ENCODE data around the gene PAX5. TPM values are rescaled to one million over a fixed set of nuclear protein-coding genes. Genes with fewer than 3 reads are reported as not detected.
"Not testable (repeated sequence)": the region's sequence is repeated elsewhere in the genome, so short reads cannot be mapped to it uniquely, and the experiment has no call there.

PAX5 gene
- polyA plus RNA-seq, 3 donors: 0.03 to 0.15 TPM; not detected in 1

DNA sequence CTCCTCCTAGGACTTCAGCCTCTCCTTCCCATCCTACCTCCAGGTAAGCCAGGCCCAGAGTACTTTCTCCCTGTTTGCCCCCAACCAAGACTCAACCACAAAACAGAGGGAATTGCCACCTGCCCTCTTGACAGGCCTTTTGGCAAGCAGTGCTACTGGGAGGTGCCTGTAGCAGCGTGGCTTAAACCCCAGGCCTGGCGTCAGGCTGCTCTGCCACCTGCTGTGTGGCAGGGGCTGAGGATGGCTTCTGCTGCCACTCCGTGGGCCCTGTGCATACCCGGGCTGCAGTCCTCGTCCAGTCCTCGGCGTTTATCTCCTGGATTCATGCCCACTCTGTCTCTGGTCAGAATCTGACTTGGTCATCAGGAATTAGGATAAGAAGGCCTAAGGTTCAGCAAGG, 163.1 kb downstream of the PAX5 start:
- no peak for DNase-seq
- no peaks in the 10 kb centered on the region for H3K9me3 ChIP-seq (replicated peaks in 1 of 2; ENCODE audit: control insufficient read depth in 1 of 2, insufficient read depth in 1 of 2, low read length in 2 of 2)
- intact Hi-C loops (cut with micrococcal nuclease): no loop called here
- Mint-ChIP-seq H3K36me3 (no peaks in the 10 kb centered on the region), H3K4me1 (peaks cover 2% of the 10 kb centered on the region), H3K27me3 (ENCODE audit: low read depth in 3 of 3) (peaks cover 5 to 11% (median 10%) of the 10 kb centered on the region in 3 donors), H3K9me3 (peaks cover 0 to 6% (median 0%) of the 10 kb centered on the region in 7 donors), H3K4me3 (no peak overlapping the region), H3K27ac (no peak overlapping the region)
- 67% methylated on average over 7 of the region's 7 CpGs for WGBS (ENCODE audit: insufficient coverage)
- H3K4me3 ChIP-seq (replicated peaks in 1 of 3; ENCODE audit: low read depth in 2 of 3, low read length in 3 of 3): no peak overlapping the region
- no peaks in the 10 kb centered on the region for H3K4me1 ChIP-seq (ENCODE audit: control insufficient read depth in 1 of 2, insufficient read depth in 2 of 2, low read length in 2 of 2)
- no peak overlapping the region for H3K27ac ChIP-seq (ENCODE audit: low read depth in 1 of 2, low read length in 2 of 2)
- H3K36me3 ChIP-seq (replicated peaks in 1 of 2; ENCODE audit: control insufficient read depth in 1 of 2, insufficient read depth in 2 of 2, low read length in 2 of 2): no peaks in the 10 kb centered on the region
- no peak overlapping the region for H3K9ac ChIP-seq (ENCODE audit: insufficient read depth, low read length, poor library complexity, severe bottlenecking)
- no peak overlapping the region for H2AFZ ChIP-seq (ENCODE audit: insufficient read depth, low read depth, low read length, poor library complexity, severe bottlenecking)
- H4K20me1 ChIP-seq (ENCODE audit: insufficient read depth, low read length): no peaks in the 10 kb centered on the region
- TF ChIP-seq, protein P1, sequence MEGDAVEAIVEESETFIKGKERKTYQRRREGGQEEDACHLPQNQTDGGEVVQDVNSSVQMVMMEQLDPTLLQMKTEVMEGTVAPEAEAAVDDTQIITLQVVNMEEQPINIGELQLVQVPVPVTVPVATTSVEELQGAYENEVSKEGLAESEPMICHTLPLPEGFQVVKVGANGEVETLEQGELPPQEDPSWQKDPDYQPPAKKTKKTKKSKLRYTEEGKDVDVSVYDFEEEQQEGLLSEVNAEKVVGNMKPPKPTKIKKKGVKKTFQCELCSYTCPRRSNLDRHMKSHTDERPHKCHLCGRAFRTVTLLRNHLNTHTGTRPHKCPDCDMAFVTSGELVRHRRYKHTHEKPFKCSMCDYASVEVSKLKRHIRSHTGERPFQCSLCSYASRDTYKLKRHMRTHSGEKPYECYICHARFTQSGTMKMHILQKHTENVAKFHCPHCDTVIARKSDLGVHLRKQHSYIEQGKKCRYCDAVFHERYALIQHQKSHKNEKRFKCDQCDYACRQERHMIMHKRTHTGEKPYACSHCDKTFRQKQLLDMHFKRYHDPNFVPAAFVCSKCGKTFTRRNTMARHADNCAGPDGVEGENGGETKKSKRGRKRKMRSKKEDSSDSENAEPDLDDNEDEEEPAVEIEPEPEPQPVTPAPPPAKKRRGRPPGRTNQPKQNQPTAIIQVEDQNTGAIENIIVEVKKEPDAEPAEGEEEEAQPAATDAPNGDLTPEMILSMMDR (IDR thresholded peaks at IDR 0.05): no peak
- no peaks in the 10 kb centered on the region for H3K27me3 ChIP-seq (ENCODE audit: control insufficient read depth in 2 of 2, insufficient read depth in 2 of 2, low read length in 2 of 2)
- no peaks in the 10 kb centered on the region for H3K79me2 ChIP-seq (ENCODE audit: insufficient read depth, low read length)
- no peak overlapping the region for H3K4me2 ChIP-seq (replicated peaks; ENCODE audit: extremely low read depth, low read length, poor library complexity, severe bottlenecking)

DNA sequence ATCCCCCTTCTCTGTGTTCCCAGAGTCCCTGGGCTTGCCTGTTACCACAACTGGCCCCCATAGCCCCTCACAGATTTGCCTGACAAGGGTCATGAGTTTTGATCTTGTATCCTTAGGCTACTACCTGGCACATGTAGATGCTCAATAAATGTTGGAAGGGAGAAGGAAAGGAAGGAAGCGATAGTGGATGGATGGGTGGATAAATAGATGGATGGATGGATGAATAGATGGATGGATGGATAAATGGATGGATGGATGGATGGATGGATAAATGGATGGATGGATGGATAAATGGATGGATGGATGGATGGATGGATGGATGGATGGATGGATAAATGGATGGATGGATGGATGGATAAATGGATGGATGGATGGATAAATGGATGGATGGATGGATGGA, 164.5 kb downstream of the PAX5 start:
- intact Hi-C loops (cut with micrococcal nuclease); H3K4me3 Mint-ChIP-seq: not testable (repeated sequence)
- WGBS (ENCODE audit: insufficient coverage): 100% methylated on average over 1 of the region's 1 CpG

More for the DNA sequence above, 164.5 kb downstream of the PAX5 start:
- H3K27me3 Mint-ChIP-seq (ENCODE audit: low read depth in 3 of 3): peaks cover 5 to 11% (median 6%) of the 10 kb centered on the region in 3 donors
- not testable (repeated sequence) for H3K9me3 Mint-ChIP-seq; H3K9me3 ChIP-seq (replicated peaks in 1 of 2; ENCODE audit: control insufficient read depth in 1 of 2, insufficient read depth in 1 of 2, low read length in 2 of 2); H3K27ac Mint-ChIP-seq; H3K36me3 ChIP-seq (replicated peaks in 1 of 2; ENCODE audit: control insufficient read depth in 1 of 2, insufficient read depth in 2 of 2, low read length in 2 of 2); H3K79me2 ChIP-seq (ENCODE audit: insufficient read depth, low read length); H3K9ac ChIP-seq (ENCODE audit: insufficient read depth, low read length, poor library complexity, severe bottlenecking); H3K4me3 ChIP-seq (replicated peaks in 1 of 3; ENCODE audit: low read depth in 2 of 3, low read length in 3 of 3); H3K27ac ChIP-seq (ENCODE audit: low read depth in 1 of 2, low read length in 2 of 2); H4K20me1 ChIP-seq (ENCODE audit: insufficient read depth, low read length); H3K36me3 Mint-ChIP-seq; DNase-seq; H3K4me1 ChIP-seq (ENCODE audit: control insufficient read depth in 1 of 2, insufficient read depth in 2 of 2, low read length in 2 of 2); H3K27me3 ChIP-seq (ENCODE audit: control insufficient read depth in 2 of 2, insufficient read depth in 2 of 2, low read length in 2 of 2); H3K4me2 ChIP-seq (replicated peaks; ENCODE audit: extremely low read depth, low read length, poor library complexity, severe bottlenecking); H3K4me1 Mint-ChIP-seq; H2AFZ ChIP-seq (ENCODE audit: insufficient read depth, low read depth, low read length, poor library complexity, severe bottlenecking)
